Upper lobe of left lung (tissue), 6 donors: ENCODE measurements around the gene ITPKB. TPM values are rescaled to one million over a fixed set of nuclear protein-coding genes. Genes with fewer than 3 reads are reported as not detected.

ENCODE experiments used
- ATAC-seq, 2 donors: fragments of 200-7000 bp; cut with Tn5 transposase; one replicate each; pipeline ENCODE4 v1.9.1; 2022; ENCODE audit warnings: mild to moderate bottlenecking in 2 of 2, moderate library complexity in 2 of 2; ENCODE audit not compliant: low FRiP score in 2 of 2
- DNase-seq, 2 donors: peaks; one replicate each; pipeline ENCODE4 v3.0.0-alpha.2; 2019 to 2020
- H3K27ac ChIP-seq, 4 donors: fragments of 200-600 bp; sonication (generic); one replicate each; pipeline ENCODE4 v1.5.1; 2016 to 2019
- H3K27me3 ChIP-seq, 4 donors: fragments of 200-600 bp; sonication (generic); one replicate each; pipeline ENCODE4 v1.5.1; 2017 to 2019
- H3K36me3 ChIP-seq, 4 donors: fragments of 200-600 bp; sonication (generic); one replicate each; pipeline ENCODE4 v1.5.1; 2016 to 2019
- H3K4me1 ChIP-seq, 4 donors: fragments of 200-600 bp; sonication (generic); one replicate each; pipeline ENCODE4 v1.5.1; 2018 to 2019
- H3K4me3 ChIP-seq, 4 donors: fragments of 200-600 bp; sonication (generic); one replicate each; pipeline ENCODE4 v1.5.1; 2017 to 2019; ENCODE audit warnings: mild to moderate bottlenecking in 2 of 4, moderate library complexity in 1 of 4
- H3K9me3 ChIP-seq, 4 donors: fragments of 200-600 bp; sonication (generic); one replicate each; pipeline ENCODE4 v1.5.1; 2018 to 2019
- EP300 ChIP-seq, 4 donors: sonication (generic); formaldehyde crosslinking; IDR thresholded peaks; one replicate each; pipeline ENCODE4 v1.5.1; 2017; ENCODE audit warnings: antibody characterized with exemption in 4 of 4, control low read depth in 2 of 4
- POLR2A ChIP-seq, 4 donors: fragments of 450-650 bp; IDR thresholded peaks; one replicate each; pipeline ENCODE4 v1.5.1; 2016 to 2017; ENCODE audit warnings: antibody characterized with exemption in 4 of 4, mild to moderate bottlenecking in 2 of 4
- POLR2AphosphoS5 ChIP-seq, 2 donors: sonication (generic); formaldehyde crosslinking; IDR thresholded peaks; one replicate each; pipeline ENCODE4 v1.5.1; 2017; ENCODE audit warnings: antibody characterized with exemption in 2 of 2
- WGBS, 2 donors: methylation state at CpG; one replicate each; pipeline ENCODE4 v1.1.5; 2017 to 2018; 5-methylcytosine and 5-hydroxymethylcytosine counted together
- total RNA-seq, 6 donors: library from RNA; depleted of rRNA in 4 of 6; stranded (reverse); fragments of >200 nt in 4 of 6; gene quantifications; one replicate each; pipeline versions ENCODE4 v1.1.0 to v1.2.1, GENCODE V29; 2016 to 2021
- TF ChIP-seq, protein P1 (sequence below), 6 experiments: fragments of 450-650 bp in 4 of 6; fragments of 200-600 bp in 2 of 6; sonication (generic) in 2 of 6; IDR thresholded peaks; one replicate each; pipeline ENCODE4 v1.5.1; 2016 to 2019; ENCODE audit warnings: antibody characterized with exemption in 6 of 6
- donor health status: DM: no; HTN: no; CAD: no; lungs with moderate emphysema.
- donor health status: DM: no; HTN: yes; CAD: no; lungs with severe emphysema.

The ITPKB gene
- total RNA-seq, 6 donors from 2014 or later, result 19.8 to 62.9 (median 45.8) TPM

DNA sequence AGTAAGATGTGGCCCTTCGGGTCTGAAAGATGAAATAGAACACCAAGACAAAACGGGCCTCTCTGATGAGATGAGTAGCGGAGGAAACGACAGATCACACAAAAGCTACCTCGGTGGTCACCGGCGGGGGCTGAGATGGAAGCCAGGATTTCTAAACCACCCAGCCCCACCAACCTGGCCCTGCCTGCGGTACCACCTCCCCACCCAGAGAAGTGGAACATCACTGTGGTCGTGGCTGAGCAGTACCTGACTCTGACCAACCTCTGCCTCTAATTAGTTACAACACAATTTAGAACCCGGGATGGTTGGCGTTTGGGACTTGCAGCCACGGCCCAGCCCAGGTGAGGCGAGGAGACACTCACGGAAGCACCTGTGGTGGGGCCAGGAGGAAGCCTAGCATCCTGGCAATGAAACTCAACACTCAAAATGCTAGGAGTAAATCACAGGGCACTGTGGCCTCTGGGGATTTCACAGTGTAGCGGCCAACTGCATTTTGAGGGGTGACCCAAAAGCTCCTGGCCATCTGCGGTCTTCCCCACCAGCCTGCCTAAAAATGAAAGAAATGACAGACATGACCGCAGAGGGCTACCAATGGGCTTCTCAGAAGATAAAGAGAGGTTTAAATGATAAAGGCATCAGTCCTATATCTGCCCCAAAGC, 73.4 kb downstream of the ITPKB start:
- 92 to 93% methylated on average over 17 of the region's 17 CpGs for WGBS, 2 donors
- TF ChIP-seq, protein P1, sequence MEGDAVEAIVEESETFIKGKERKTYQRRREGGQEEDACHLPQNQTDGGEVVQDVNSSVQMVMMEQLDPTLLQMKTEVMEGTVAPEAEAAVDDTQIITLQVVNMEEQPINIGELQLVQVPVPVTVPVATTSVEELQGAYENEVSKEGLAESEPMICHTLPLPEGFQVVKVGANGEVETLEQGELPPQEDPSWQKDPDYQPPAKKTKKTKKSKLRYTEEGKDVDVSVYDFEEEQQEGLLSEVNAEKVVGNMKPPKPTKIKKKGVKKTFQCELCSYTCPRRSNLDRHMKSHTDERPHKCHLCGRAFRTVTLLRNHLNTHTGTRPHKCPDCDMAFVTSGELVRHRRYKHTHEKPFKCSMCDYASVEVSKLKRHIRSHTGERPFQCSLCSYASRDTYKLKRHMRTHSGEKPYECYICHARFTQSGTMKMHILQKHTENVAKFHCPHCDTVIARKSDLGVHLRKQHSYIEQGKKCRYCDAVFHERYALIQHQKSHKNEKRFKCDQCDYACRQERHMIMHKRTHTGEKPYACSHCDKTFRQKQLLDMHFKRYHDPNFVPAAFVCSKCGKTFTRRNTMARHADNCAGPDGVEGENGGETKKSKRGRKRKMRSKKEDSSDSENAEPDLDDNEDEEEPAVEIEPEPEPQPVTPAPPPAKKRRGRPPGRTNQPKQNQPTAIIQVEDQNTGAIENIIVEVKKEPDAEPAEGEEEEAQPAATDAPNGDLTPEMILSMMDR (IDR thresholded peaks at IDR 0.05), result no peak
- TF ChIP-seq POLR2A (IDR thresholded peaks at IDR 0.05), result no peak
- no peak for TF ChIP-seq POLR2AphosphoS5 (IDR thresholded peaks at IDR 0.05)
- TF ChIP-seq EP300 (IDR thresholded peaks at IDR 0.05), result no peak

DNA sequence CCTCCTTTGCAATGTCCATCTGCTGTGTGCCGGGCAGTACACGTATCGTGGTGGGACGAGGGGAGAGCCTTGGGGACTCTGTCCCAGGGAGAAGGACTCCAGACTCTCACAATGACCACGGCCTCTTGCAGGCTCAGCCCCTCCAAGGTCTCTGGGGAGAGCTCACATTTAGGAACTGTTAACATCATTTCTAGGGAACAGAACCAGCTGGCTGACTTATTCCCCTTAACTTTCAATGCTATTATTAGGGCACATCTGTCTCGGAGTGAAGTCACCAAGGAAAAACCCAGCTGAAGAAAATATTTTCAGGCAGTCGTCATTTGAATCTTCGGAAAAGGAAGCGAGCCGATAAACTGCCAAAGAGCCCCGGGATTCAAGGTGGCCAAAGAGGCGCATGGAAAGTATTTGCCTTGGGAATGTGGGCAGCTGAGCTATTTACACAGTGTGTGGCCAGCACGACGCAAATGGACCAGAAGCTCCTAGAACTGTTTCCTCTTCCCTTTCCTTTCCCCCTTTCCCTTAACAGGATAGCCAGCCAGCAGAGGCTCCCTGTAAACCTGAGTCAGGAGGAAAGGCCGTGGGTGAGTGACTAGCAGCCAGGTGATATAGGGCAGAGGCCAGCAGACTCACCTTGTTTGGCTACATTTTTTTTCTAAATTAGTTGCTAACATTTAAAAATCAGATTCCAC, 74.5 kb downstream of the ITPKB start:
- Histone ChIP-seq H3K36me3 (no peaks in the 10 kb centered on the region), H3K4me1 (peaks cover 65 to 84% (median 76%) of the 10 kb centered on the region in 4 donors), H3K27me3 (no peaks in the 10 kb centered on the region), H3K4me3 (no peak overlapping the region), H3K9me3 (no peaks in the 10 kb centered on the region), H3K27ac (peak overlapping the region in 3 of 4 donors; percentile 76 to 87 (median 85))
- whole genome bisulfite sequencing, 2 donors, result 41 to 45% methylated on average over 10 to 15 of the region's 15 CpGs
- DNase-seq (no peak), ATAC-seq (peak; percentile 66 to 73)
- TF ChIP-seq POLR2A (IDR thresholded peaks at IDR 0.05) (no peak), EP300 (IDR thresholded peaks at IDR 0.05) (peak in 1 of 4 donors; percentile 23), POLR2AphosphoS5 (IDR thresholded peaks at IDR 0.05) (peak; percentile 34 to 56)
- TF ChIP-seq, protein P1 (IDR thresholded peaks at IDR 0.05), result no peak

More for the DNA sequence above, 73.4 kb downstream of the ITPKB start:
- Histone ChIP-seq H3K4me1 (peaks cover 58 to 74% (median 65%) of the 10 kb centered on the region in 4 donors), H3K36me3 (no peaks in the 10 kb centered on the region), H3K4me3 (no peak overlapping the region), H3K27me3 (no peaks in the 10 kb centered on the region), H3K27ac (peak overlapping the region in 3 of 4 donors; percentile 76 to 87 (median 85)), H3K9me3 (no peaks in the 10 kb centered on the region)
- ATAC-seq (no peak), DNase-seq (no peak)

DNA sequence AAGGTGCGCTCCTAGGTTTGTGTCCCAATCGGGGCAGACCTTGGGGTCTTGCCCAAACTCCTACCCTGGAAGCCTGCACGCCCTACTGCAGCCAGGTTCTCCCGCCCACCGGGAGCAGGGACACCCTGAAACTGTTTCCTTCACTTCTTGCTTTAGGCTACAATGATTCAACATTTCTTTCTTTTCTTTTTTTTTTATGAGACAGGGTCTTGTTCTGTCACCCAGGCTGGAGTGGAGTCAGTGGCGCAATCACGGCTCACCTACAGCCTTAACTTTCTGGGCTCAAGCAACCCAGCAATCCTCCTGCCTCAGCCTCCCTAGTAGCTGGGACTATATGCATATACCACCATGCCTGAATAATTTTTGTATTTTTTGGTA, 75.8 kb downstream of the ITPKB start:
- Histone ChIP-seq H3K27me3 (no peaks in the 10 kb centered on the region), H3K36me3 (no peaks in the 10 kb centered on the region), H3K9me3 (no peaks in the 10 kb centered on the region), H3K4me1 (peaks cover 70 to 96% (median 86%) of the 10 kb centered on the region in 4 donors), H3K4me3 (no peak overlapping the region), H3K27ac (peak overlapping the region in 3 of 4 donors; percentile 76 to 87 (median 85))
- no peak for DNase-seq
- WGBS, 2 donors, result 78 to 84% methylated on average over 7 of the region's 7 CpGs
- no peak for ATAC-seq
- TF ChIP-seq, protein P1 (IDR thresholded peaks at IDR 0.05), result no peak
- TF ChIP-seq POLR2AphosphoS5 (IDR thresholded peaks at IDR 0.05) (no peak), EP300 (IDR thresholded peaks at IDR 0.05) (no peak), POLR2A (IDR thresholded peaks at IDR 0.05) (no peak)

DNA sequence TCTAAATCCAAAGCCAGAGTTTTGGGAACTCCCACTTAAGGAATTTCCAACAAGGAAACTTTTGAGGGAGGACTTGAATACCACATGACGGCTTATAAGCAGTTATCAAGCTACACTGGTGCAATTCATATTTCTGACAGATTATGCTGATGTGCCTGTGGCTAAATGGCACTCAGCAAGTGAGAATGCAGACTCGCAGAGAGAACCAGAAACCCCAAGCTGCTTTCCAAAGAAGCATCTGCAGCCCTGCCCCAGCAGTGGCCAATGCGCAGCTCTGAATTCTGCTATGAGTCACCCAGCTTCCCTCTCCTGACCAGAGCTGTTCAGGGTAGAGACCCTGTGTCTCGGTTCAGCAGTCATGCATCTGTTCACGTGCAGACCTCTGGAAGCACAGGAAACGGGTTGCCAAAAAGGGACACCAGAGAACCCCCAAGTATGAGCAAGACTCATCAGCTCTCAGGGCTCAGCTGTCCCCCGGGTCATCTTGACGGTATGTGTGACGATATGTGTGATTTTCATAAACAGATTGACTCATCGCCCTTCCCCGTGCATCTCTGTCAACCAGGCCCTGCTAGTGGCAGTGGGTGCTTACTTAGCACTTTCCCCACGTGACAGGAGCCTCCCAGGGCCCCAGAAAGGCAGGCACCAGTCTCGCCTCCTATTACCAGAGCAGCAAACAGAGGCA, 76.3 kb downstream of the ITPKB start:
- ATAC-seq (peak; percentile 85 to 92), DNase-seq (peak in 1 of 2 donors; percentile 91)
- Histone ChIP-seq H3K4me3 (no peak overlapping the region), H3K36me3 (no peaks in the 10 kb centered on the region), H3K9me3 (no peaks in the 10 kb centered on the region), H3K27ac (peak overlapping the region in 3 of 4 donors; percentile 76 to 87 (median 85)), H3K4me1 (peaks cover 70 to 96% (median 89%) of the 10 kb centered on the region in 4 donors), H3K27me3 (no peaks in the 10 kb centered on the region)
- WGBS, 2 donors, result 33 to 46% methylated on average over 5 to 13 of the region's 13 CpGs
- peak; percentile 79 to 90 for TF ChIP-seq POLR2AphosphoS5 (IDR thresholded peaks at IDR 0.05)
- TF ChIP-seq, protein P1 (IDR thresholded peaks at IDR 0.05), result peak in 1 of 6 experiments; percentile 13
- peak in 2 of 4 donors; percentile 82 to 90 for TF ChIP-seq EP300 (IDR thresholded peaks at IDR 0.05)
- TF ChIP-seq POLR2A (IDR thresholded peaks at IDR 0.05), result peak in 1 of 4 donors; percentile 57
